AG09309 (cell line): ENCODE measurements around the gene CCNYL1.
"Not testable (repeated sequence)": the region's sequence is repeated elsewhere in the genome, so short reads cannot be mapped to it uniquely, and the experiment has no call there.

Experiments used
- DNase-seq: peaks from one replicate; pipeline ENCODE4 v3.0.0-alpha.2; 2010; ENCODE audit warnings: low read depth
- H3K4me3 ChIP-seq: 2 replicates; pipeline ENCODE4 v1.5.1; 2011; ENCODE audit warnings: mild to moderate bottlenecking, low read depth, low read length, moderate library complexity; ENCODE audit not compliant: control insufficient read depth
- CTCF ChIP-seq: IDR thresholded peaks from 2 replicates; pipeline ENCODE4 v1.5.1; 2011; ENCODE audit warnings: mild to moderate bottlenecking, low read depth, low read length, inconsistent platforms; ENCODE audit not compliant: insufficient read depth, control insufficient read depth; ENCODE audit errors: missing control alignments

CCNYL1 gene

GRCh38 chr2:207758025-207758424, 46.6 kb downstream of the CCNYL1 start:
- TF ChIP-seq CTCF, result no peak
- DNase-seq, result no peak
- no peak overlapping the region for H3K4me3 ChIP-seq

GRCh38 chr2:207759890-207760289, 48.5 kb downstream of the CCNYL1 start:
- DNase-seq, result no peak
- TF ChIP-seq CTCF, result no peak
- H3K4me3 ChIP-seq, result no peak overlapping the region

- H3K4me3 ChIP-seq, result no peak overlapping the region
- no peak for TF ChIP-seq CTCF
- no peak for DNase-seq
Measured at GRCh38 chr2:207760453-207760852, 49.0 kb downstream of the CCNYL1 start.

GRCh38 chr2:207761426-207761825, 50.0 kb downstream of the CCNYL1 start:
- not testable (repeated sequence) for H3K4me3 ChIP-seq, DNase-seq

DNA sequence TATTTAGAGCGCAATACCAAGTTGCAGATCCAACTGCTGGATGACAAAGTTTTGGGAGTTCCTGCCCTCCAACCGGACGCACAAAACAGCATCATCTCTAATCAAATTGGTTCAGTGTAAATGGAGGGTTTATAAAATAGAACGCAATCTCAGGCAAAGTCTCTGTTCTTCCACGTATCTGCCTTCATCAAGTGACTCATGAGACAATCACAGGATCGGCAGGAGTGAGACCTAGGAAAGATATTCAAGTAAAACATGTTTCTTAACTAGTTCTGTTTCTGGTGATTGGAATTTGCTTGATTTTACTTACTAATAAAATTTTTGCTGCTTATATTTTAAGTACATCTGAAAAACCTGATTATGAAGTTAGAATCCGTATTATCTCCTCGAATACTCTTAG, 50.7 kb downstream of the CCNYL1 start:
- no peak for TF ChIP-seq CTCF
- no peak for DNase-seq
- no peak overlapping the region for H3K4me3 ChIP-seq

DNA sequence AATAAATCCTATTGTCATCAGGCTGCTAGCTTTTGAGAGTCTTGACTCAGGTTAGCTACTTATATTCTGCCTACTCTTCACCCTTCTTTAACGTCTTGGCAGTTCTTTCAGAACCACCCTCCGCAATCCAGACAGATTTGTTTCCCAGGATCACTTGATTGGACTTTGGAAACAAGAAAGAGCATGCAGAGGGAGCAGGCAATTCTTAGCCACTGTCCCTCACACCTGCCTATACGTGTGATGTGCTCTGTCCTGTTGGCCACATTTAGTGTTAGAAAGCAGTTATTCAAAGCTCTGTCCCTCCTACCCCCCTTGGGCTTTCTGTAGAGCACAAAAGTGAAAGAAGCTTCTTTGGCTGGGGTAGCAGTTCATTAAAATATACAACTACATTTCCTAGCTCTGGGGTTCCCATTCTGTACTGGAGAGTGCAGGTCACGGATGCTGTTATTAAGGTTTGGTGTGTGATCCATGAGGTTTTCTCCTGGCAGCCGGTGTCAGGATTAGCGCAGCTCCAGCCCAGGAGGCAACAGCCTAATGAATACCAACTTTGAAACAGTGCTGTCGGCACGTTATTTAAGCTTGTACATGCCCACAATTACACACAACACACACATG, 52.0 kb downstream of the CCNYL1 start:
- TF ChIP-seq CTCF, result no peak
- H3K4me3 ChIP-seq, result no peak overlapping the region
- no peak for DNase-seq

GRCh38 chr2:207764096-207764630, 52.7 kb downstream of the CCNYL1 start:
- no peak for TF ChIP-seq CTCF
- no peak for DNase-seq
- H3K4me3 ChIP-seq, result no peak overlapping the region
